GM18499 (cell line): ENCODE data around the gene GZMM.

Experiments used
- ATAC-seq: cut with Tn5 transposase; IDR thresholded peaks from one replicate; pipeline ENCODE4 v1.9.1; 2021; ENCODE audit warnings: moderate number of reproducible peaks; ENCODE audit not compliant: insufficient read depth, unreplicated experiment

GZMM gene

DNA sequence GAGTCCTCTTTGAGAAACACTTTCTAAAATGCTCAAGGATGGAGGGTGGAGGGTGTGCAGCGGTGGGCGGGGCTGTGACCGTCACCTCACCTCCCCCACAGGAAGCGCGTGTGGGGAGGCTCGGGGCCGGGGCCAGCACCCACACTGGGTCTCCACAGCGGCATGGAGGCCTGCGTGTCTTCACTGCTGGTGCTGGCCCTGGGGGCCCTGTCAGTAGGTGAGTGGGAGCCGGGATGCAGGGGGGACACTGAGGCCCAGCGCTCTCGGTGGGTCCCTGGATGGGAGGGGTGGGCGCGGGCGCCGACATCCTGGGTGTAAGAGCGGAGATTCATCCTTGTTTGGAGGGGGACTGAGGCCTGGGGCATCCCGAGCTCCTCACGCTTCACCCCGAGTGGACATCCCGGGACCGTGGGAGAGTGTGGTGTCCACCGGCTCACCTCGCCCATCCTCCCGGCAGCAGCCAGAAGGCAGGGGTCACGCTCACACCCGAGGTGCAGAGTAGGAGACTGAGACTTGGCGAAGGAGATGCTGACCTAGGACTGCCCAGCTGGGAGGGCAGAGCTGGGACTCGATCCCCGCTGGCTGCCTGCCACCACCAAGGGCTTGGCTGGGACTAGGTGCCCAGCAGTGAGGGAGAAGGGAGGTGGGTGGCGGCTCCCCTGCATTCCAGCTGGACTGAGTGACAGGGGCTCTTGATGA is at the start of gene GZMM:
Gene GZMM, plus strand, starts transcription at position 144 of the 699 bp plus-strand sequence. Its CDS starts 19 bp downstream, at position 163.
- no peak for ATAC-seq

GRCh38 chr19:494171-495080 is 49.4 kb upstream of the GZMM start:
- ATAC-seq = no peak

DNA sequence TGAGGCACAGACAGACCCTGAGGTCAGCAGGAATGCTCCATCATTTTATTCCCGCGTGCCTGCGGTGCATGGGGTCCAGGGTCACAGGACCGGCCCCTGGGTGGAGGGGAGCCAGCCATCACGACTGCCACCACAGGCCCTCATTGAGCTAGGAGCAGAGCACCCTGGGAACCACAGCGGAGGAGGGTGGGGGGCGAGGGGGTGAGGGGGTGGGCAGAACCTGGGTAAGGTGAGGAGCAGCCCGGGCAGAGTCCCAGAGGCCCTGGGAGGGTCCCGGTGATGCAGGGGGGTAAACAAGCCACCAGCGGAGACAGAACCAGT is 48.8 kb upstream of the GZMM start:
- ATAC-seq = no peak

- ATAC-seq = no peak
Measured at GRCh38 chr19:495402-496111, 48.3 kb upstream of the GZMM start.

- ATAC-seq = no peak
Measured at GRCh38 chr19:496112-496665, 47.7 kb upstream of the GZMM start, which contains the start of gene MADCAM1. Gene MADCAM1, plus strand, starts transcription at chr19:496486. Its CDS starts 14 bp downstream, at chr19:496500.

DNA sequence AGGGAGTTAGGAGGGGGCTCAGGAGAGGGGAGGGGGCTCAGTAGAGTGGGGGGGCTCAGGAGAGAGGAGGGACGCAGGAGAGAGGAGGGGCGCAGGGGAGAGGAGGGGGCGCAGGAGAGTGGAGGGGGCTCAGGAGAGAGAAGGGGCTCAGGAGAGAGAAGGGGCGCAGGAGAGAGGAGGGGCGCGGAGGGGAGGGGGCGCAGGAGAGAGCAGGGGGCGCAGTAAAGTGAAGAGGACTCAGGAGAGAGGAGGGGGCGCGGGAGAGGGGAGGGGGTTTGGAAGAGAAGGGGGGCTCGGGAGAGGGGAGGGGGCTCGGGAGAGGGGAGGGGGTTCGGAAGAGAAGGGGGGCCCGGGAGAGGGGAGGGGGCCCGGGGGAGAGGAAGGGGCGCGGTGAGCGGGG is 46.9 kb upstream of the GZMM start:
- ATAC-seq = no peak

- no peak for ATAC-seq
Measured at GRCh38 chr19:497491-497868, 46.4 kb upstream of the GZMM start.

GRCh38 chr19:497869-498510 is 45.9 kb upstream of the GZMM start:
- ATAC-seq = no peak

- ATAC-seq = no peak
Measured at GRCh38 chr19:498511-498891, 45.4 kb upstream of the GZMM start.

GRCh38 chr19:498977-499623 is 44.8 kb upstream of the GZMM start:
- no peak for ATAC-seq

- no peak for ATAC-seq
Measured at GRCh38 chr19:501646-502045, 42.2 kb upstream of the GZMM start.

DNA sequence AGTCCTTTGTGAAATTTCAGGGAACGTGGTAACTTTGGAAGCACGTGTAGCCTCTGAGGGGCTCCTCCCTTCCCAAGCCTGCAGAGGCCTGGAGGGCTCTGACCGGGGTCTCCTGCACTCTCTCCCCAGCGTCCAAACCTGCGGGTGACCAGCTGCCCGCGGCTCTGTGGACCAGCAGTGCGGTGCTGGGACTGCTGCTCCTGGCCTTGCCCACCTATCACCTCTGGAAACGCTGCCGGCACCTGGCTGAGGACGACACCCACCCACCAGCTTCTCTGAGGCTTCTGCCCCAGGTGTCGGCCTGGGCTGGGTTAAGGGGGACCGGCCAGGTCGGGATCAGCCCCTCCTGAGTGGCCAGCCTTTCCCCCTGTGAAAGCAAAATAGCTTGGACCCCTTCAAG is 39.2 kb upstream of the GZMM start:
- no peak for ATAC-seq

DNA sequence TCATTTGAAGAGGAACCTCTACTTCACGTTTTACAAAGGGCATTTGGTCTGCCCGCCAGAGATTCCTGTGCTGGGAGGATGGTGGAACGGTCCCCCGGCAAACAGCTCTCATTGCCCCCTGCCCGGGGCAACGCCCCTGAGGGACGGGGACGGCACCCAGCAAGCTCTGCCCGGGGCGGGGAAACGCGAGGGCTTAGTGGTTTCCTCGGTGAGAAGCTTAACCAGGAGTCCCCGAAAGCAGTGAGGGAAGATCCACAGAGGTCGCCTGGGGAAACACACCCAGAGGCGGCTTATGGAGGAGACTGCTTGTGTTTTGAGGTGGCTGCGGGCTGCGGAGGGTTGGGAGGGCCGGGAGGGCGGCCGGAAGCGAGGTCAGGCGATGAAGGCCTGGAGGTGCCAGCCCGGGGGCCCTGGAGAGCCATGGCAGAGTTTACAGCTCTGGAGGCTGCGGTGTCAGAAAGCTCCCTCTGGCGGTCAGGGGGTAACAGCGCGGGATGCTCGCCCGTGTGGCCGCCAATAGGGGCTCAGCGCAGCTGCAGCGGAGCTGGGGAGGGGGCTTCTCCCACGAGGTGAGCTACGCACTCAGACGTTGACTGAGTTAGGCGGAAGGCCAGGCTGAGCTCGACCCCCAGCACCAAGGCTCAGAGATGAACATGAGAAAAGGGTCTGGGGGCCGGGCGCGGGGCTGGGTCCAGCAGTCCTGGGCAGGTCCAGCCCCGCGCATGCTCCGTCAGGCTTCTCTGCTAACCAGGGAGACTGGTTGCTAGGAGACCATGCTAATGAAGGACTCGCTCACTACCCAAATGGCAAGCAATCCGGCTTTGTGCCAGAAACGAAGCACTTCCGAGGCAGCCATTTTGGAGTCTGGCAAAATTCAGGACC is 37.2 kb upstream of the GZMM start:
- peak; percentile 54 for ATAC-seq

GRCh38 chr19:507286-508203 is 36.3 kb upstream of the GZMM start, which contains the start of gene TPGS1:
Gene TPGS1, plus strand, starts transcription at chr19:507497. Its CDS starts 10 bp downstream, at chr19:507507.
- ATAC-seq = peak; percentile 29

DNA sequence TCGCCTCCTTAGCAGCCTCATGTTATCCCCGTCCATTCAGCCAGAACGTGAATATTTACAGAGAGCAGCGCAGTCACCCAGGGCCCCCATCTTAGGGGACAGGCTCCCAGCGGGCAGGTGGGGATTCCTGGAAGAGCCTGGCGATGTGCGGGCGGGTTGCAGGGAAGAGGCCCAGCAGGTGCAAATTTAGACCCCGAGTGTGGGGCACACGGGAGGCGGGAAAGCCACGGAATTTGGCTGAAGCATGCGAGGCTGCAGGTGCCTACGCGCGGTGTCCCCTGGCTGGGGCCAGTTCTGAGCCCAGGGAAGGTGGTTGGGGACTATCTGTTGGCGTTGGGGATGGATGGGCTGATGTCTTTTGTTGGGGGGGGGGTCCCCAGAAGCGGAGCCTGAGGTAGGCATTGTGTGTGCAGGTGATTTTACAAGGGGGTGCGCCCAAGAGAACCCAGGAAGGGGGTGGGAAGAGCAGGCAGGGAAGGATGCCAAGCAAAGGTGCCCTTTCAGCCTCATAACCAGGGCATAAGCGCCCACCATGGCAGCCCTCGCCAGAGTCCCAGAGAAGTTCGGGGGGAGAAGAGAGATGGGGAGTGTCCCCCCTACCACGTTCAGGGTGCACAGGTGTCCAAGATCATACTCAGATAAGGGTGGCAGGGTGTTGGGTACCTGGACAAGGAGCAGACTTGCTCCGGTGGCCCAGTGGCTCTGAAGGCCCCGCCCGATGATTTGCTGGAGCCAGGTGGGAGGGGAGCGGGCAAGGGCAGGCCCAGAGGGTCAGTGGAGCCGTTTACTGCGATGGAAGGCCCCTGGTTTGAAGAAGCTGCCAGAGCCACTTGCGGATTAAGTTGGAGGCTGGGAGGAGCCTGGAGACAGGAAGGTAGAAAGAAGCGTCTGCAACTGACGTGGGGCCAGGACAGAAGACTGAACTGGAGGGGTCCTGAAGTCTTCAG is 35.4 kb upstream of the GZMM start:
- ATAC-seq = no peak

- no peak for ATAC-seq
Measured at GRCh38 chr19:510606-511100, 33.2 kb upstream of the GZMM start.
